ENCODE data around the gene CEP57.

GRCh38 chr11:95760941-95761340, 29.4 kb upstream of the CEP57 start:
- TF ChIP-seq CTCF (conservative IDR thresholded peaks at IDR 0.05; ENCODE audit: low read depth, low read length) (no peak), BHLHE40 (IDR thresholded peaks at IDR 0.05; ENCODE audit: low read depth, low read length) (no peak), POLR2A (IDR thresholded peaks at IDR 0.05; ENCODE audit: low read depth, low read length) (no peak), NFE2L2 (IDR thresholded peaks at IDR 0.05; ENCODE audit: low read depth, low read length) (no peak), MAFK (IDR thresholded peaks at IDR 0.05; ENCODE audit: low read depth, low read length) (no peak), FOS (IDR thresholded peaks at IDR 0.05; ENCODE audit: low read depth, low read length) (no peak), MAZ (IDR thresholded peaks at IDR 0.05; ENCODE audit: borderline replicate concordance, low read depth, low read length) (no peak), USF2 (IDR thresholded peaks at IDR 0.05; ENCODE audit: low read depth, low read length) (no peak), SMC3 (IDR thresholded peaks at IDR 0.05; ENCODE audit: low read depth, low read length) (no peak), RCOR1 (IDR thresholded peaks at IDR 0.05; ENCODE audit: insufficient replicate concordance, low read length) (no peak), RAD21 (IDR thresholded peaks at IDR 0.05; ENCODE audit: low read length) (no peak), CHD1 (IDR thresholded peaks at IDR 0.05; ENCODE audit: low read depth, low read length) (no peak)

Measured in IMR-90 (cell line).